HFF-Myc (cell line): Measurements from ENCODE around the gene KCNQ5.
"Not testable (repeated sequence)": the region's sequence is repeated elsewhere in the genome, so short reads cannot be mapped to it uniquely, and the experiment has no call there.

ENCODE experiments used
- DNase-seq: peaks from one replicate; pipeline ENCODE4 v3.0.0-alpha.2; 2011; ENCODE audit warnings: low read depth; ENCODE audit errors: extremely low read depth
- H3K4me3 ChIP-seq: replicated peaks from 2 replicates; pipeline ENCODE4 v1.5.1; 2011; ENCODE audit warnings: low read depth, mild to moderate bottlenecking, control low read depth, low read length
- TF ChIP-seq, protein P1 (sequence below): IDR thresholded peaks from 2 replicates; pipeline ENCODE4 v1.5.1; 2012; ENCODE audit warnings: mild to moderate bottlenecking, low read depth, low read length, control low read depth; ENCODE audit errors: missing control alignments

KCNQ5 gene

DNA sequence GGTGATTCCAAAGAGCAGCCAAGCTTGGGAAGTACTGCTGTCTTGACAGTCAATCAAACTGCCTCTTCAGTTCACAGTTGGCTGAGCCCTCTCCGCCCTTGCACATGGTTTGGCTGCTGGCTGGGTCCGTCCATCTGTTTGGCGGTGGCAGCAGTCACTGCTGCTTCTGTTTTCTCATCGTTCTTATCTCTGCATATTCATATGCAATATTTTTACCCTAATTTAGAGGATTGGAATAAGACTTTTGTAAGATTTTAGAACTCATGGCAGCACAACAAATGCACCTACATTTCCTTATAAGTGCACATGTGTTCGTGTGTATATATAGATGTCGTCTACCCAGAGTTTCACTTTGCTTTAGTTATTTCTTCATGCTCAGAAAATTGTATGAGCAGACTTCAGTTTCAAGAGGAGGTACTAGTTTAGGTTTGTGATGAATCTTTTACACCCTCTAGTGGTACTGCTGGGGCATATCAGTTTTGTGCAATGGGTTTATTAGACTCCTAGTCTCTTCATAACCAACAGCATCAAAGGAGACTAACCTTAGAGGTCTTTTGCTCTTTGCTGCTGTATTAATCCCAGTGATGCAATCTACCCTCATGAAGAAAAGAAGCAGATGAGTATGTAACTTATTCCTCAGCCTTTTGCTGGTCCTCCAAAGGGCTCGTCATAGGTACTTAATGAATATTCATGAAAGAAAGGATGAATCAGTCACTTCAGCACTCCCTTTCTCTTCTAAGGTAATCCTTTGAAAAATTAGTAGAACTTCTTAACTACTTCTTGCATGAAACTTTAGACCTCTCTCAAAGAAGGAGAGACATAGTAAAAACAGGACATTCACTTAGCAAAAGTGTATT lies 559.1 kb downstream of the KCNQ5 start:
- DNase-seq, result peak; percentile 66
- H3K4me3 ChIP-seq, result no peak overlapping the region
- TF ChIP-seq, protein P1, sequence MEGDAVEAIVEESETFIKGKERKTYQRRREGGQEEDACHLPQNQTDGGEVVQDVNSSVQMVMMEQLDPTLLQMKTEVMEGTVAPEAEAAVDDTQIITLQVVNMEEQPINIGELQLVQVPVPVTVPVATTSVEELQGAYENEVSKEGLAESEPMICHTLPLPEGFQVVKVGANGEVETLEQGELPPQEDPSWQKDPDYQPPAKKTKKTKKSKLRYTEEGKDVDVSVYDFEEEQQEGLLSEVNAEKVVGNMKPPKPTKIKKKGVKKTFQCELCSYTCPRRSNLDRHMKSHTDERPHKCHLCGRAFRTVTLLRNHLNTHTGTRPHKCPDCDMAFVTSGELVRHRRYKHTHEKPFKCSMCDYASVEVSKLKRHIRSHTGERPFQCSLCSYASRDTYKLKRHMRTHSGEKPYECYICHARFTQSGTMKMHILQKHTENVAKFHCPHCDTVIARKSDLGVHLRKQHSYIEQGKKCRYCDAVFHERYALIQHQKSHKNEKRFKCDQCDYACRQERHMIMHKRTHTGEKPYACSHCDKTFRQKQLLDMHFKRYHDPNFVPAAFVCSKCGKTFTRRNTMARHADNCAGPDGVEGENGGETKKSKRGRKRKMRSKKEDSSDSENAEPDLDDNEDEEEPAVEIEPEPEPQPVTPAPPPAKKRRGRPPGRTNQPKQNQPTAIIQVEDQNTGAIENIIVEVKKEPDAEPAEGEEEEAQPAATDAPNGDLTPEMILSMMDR, result peak; percentile 77

- TF ChIP-seq, protein P1, result no peak
- DNase-seq, result no peak
- no peak overlapping the region for H3K4me3 ChIP-seq
Measured at GRCh38 chr6:73182021-73182607, 560.2 kb downstream of the KCNQ5 start.

DNA sequence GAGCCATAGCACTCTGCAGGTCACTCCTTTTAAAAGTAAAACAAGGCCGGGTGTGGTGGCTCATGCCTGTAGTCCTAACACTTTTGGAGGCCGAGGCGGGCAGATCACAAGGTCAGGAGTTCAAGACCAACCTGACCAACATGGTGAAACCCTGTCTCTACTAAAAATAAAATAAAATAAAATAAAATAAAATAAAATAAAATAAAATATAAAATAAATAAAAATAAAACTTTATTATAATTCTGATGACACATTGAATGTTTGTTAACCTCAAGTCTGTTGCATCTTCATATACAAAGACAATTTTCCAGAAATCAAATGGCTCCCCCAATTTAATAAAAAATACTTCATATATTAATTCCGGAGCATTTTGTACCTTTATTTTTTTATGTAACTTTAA lies 571.4 kb downstream of the KCNQ5 start:
- not testable (repeated sequence) for H3K4me3 ChIP-seq, DNase-seq

GRCh38 chr6:73194744-73195143 lies 572.9 kb downstream of the KCNQ5 start:
- DNase-seq, result no peak
- H3K4me3 ChIP-seq, result no peak overlapping the region
- TF ChIP-seq, protein P1, result no peak

DNA sequence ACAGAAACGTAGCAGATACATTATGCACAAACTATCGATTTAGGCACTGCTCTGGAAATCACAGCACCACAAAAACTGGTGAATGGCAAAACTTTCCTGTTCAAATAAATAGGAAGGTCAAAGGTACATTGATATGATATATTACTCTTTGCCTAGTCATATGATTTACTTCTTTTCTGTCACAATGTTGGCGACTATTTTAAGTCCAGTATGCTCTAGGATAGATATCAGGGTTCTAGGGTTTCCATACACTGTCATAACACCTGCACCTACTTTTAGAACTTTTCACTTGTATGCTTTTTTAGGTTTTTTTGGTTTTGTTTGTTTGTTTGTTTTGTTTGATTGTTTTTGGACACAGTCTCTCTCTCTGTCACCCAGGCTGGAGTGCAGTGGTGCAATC lies 578.4 kb downstream of the KCNQ5 start:
- H3K4me3 ChIP-seq, result no peak overlapping the region
- TF ChIP-seq, protein P1, result no peak
- DNase-seq, result no peak

DNA sequence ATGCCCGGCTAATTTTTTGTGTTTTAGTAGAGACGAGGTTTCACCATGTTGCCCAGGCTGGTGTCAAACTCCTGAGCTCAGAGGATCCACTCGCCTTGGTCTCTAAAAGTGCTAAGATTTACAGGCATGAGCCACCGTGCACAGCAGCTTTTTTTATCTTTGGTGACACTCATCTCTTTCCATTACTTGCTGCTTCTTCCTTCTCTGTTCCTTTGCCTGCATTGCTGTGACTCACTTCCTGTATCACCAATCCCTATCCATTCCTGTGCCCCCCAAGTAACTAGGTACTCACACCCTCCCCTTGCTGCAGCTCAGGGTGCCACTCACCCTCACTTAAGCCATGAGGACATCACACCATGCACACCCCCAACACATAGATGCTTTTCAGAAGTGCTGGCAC lies 578.9 kb downstream of the KCNQ5 start:
- TF ChIP-seq, protein P1, result no peak
- DNase-seq, result no peak
- no peak overlapping the region for H3K4me3 ChIP-seq

DNA sequence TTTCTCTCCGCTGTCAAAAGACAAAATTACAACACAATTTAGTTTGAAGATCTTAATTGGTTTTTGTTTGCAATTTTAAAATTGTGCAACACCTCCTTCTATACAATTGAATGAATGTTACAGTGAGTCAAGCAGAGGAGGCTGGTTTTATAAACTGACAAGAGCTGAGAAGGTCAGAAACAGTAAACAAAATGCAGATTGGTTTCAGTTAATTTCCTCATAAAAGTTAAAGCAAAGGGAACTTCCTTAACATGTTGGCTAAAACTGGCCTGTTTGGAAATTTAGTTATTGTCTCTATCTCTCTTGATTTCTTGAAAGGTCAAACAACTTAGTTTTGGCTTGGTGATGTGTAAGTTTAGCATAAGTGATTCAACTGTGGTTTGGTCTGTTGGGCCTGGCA lies 581.2 kb downstream of the KCNQ5 start:
- no peak overlapping the region for H3K4me3 ChIP-seq
- TF ChIP-seq, protein P1, result no peak
- no peak for DNase-seq
